GM11168 (cell line): Measurements from ENCODE around the gene SASH3.

ENCODE experiments used
- in situ Hi-C: fragments of 300-500 bp; cut with MboI; formaldehyde crosslinking; loops from one replicate; pipeline ENCODE4 v1.12.0; 2022; ENCODE audit warnings: low sequenced_read_pairs; ENCODE audit not compliant: unreplicated experiment

SASH3 gene

DNA sequence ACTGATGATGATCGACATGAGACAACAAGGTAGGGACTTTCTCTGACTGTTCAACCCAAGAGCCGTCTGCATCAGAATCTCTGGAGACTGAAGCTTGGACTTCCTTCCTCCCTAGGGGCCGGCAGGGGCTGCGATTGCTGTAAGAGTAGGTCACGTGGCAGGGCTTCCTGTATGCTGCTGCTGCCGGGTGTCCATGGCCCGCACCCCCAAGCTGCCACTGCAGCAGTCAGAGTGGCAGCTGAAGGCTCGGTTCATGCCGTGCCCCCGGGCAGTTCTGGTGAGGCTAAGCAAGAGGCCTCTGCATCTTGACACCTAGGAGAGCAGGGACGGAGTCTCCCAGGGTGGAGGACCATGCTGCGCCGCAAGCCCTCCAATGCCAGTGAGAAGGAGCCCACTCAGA, at the start of gene SASH3:
SASH3 (plus strand) TSS at position 203 of the 400 bp plus-strand sequence; CDS start at position 352, 149 bp downstream.
- in situ Hi-C loops, result no loop called here

DNA sequence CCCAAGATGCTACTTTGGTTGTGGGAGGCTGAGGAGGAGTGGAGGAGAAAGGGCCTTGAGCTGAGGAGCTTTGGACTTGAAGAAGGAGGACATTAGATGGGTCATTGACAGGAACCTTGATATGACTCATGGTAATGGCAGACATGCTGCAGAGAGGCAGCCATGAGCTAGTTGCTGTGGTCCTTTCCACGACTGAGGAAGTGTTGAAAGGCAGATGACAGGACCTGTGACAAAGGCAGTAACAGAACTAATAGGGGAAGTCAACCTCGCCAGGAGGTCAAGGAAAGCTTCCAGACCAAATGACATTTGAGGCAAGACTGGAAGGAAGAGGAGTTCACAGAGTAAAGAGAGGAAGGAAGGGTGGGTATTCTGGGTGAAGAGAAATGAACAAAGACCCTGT, 48.5 kb upstream of the SASH3 start:
- in situ Hi-C loops, result loop anchor here (25.0 kb wide), 1 partner anchor 119 kb away; no protein-coding TSS in a partner anchor

DNA sequence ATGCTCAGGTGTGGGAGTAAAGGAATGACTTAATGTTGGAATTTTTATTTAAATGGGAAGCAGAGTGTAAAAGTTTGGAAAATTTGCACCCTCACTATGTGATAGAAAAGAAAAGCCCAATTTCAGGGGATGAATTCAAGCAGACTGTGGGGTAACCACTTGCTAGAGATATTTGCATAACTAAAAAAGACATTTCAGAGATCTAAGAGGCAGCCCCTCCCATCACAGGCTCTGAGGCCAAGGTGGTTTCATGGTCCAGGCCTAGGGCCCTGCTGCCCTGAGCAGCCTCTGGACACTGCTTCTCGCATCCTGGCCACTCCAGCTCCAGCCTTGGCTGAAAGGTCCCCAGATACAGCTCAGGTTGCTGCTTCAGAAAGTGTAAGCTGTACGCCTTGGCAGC, 46.9 kb upstream of the SASH3 start:
- in situ Hi-C loops, result loop anchor here (25.0 kb wide), 1 partner anchor 121 kb away; no protein-coding TSS in a partner anchor

DNA sequence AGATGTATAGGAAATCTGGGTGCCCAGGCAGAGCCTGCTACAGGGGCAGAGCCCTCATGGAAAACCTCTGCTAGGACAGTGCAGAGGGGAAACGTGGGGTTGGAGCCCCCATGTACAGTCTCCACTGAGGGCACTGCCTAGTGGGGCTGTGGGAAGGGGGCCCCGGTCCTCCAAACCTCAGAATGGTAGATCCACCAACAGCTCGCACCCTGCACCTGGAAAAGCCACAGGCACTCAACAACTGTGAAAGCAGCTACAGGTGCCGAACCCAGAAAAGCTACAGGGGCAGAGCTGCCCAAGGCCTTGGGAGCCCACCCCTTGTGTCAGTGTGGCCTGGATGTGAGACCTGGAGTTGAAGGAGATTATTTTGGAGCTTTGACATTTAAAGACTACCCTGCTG, 46.4 kb upstream of the SASH3 start:
- in situ Hi-C loops, result loop anchor here (25.0 kb wide), 1 partner anchor 121 kb away; no protein-coding TSS in a partner anchor

GRCh38 chrX:129736491-129736890, 43.3 kb upstream of the SASH3 start:
- in situ Hi-C loops, result loop anchor here (25.0 kb wide), 1 partner anchor 124 kb away; no protein-coding TSS in a partner anchor

- in situ Hi-C loops, result loop anchor here (25.0 kb wide), 1 partner anchor 126 kb away; no protein-coding TSS in a partner anchor
Observed at GRCh38 chrX:129737916-129738315, 41.8 kb upstream of the SASH3 start.

DNA sequence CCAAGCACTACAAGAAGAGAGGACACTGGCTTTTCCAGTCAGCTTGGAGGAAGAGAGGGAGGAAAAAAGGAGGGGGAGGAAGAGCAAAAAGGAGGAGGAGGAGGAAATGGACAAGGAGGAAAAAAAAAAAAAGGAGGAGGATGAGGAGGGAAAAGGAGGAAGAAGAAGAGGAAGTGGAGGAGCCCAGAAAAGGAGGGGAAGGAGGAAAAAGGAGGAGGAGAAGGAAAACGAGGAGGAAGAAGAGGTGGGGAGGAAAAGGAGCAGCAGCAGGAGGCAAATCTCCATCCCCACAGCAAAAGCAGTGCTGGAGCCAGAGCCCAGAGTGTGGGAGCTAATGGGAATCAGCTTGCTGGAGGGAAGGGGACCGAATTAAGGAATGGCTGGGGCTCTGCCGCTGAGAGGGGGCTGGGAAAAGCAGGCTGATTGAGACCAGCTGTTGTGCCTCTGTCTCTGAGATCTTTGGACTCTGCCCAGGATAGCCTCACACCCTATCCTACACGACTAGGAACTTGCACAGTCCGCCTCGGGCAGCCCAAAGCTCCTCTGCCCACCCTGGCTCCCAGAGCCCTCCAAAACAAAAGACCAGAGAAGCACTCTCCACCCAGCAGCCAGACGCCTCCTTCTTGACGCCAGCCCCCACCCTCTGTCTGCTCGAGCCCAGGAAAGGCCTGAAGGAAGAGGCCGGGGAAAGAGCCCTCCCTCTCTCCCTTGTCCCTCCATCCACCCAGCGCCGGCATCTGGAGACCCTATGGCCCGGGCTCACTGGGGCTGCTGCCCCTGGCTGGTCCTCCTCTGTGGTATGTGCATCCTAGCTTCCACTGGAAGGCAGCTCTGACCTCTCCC, 41.1 kb upstream of the SASH3 start, which contains the start of gene XPNPEP2:
XPNPEP2 (plus strand) TSS at position 514 of the 843 bp plus-strand sequence; CDS start at position 749, 235 bp downstream.
- in situ Hi-C loops, result loop anchor here (25.0 kb wide), 1 partner anchor 126 kb away; no protein-coding TSS in a partner anchor

DNA sequence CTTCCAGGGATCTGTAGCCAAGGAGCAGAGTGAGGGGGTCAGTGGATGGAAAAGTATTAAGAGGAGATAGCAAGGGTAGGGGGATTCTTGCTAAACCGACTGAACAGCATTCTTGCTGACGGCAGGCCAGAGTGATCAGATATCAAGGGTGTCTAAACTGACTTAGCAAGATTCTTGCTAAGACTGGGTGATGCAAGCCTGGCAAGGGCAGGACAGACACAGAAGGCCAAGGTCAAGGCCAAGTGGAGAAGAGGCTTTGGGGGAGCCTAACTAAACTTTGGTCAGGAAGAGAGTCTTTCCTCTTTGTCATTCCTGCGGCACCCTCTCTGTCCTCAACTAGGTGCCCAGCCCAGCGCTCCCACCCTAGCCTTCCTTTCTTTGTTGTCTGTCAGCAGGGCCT, 40.2 kb upstream of the SASH3 start:
- in situ Hi-C loops, result loop anchor here (25.0 kb wide), 1 partner anchor 127 kb away; no protein-coding TSS in a partner anchor

GRCh38 chrX:129741880-129742758, 37.6 kb upstream of the SASH3 start:
- in situ Hi-C loops, result loop anchor here (25.0 kb wide), 1 partner anchor 130 kb away; no protein-coding TSS in a partner anchor

DNA sequence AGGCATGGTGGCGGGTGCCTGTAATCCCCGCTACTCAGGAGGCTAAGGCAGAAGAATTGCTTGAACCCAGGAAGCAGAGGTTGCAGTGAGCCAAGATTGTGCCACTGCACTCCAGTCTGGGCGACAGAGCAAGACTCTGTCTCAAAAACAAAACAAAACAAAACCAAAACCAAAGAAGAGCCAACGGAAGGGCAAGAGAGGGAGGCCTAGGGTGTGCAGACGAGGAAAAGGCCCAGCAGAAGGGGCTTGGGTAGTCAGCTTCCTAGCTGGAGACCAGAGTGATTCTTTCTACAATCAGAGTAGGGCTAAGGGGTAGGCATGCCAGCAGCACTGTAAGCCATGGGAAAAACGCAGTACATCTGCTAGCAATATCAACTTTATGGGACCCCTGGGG, 37.0 kb upstream of the SASH3 start:
- in situ Hi-C loops, result loop anchor here (25.0 kb wide), 1 partner anchor 130 kb away; no protein-coding TSS in a partner anchor

GRCh38 chrX:129743821-129744220, 35.9 kb upstream of the SASH3 start:
- in situ Hi-C loops, result loop anchor here (25.0 kb wide), 1 partner anchor 132 kb away; no protein-coding TSS in a partner anchor

GRCh38 chrX:129744861-129745321, 34.9 kb upstream of the SASH3 start:
- in situ Hi-C loops, result loop anchor here (25.0 kb wide), 1 partner anchor 133 kb away; no protein-coding TSS in a partner anchor

- in situ Hi-C loops, result loop anchor here (25.0 kb wide), 1 partner anchor 135 kb away; no protein-coding TSS in a partner anchor
Observed at GRCh38 chrX:129746557-129747470, 32.9 kb upstream of the SASH3 start.

GRCh38 chrX:129747533-129747932, 32.2 kb upstream of the SASH3 start:
- in situ Hi-C loops, result loop anchor here (25.0 kb wide), 1 partner anchor 135 kb away; no protein-coding TSS in a partner anchor

DNA sequence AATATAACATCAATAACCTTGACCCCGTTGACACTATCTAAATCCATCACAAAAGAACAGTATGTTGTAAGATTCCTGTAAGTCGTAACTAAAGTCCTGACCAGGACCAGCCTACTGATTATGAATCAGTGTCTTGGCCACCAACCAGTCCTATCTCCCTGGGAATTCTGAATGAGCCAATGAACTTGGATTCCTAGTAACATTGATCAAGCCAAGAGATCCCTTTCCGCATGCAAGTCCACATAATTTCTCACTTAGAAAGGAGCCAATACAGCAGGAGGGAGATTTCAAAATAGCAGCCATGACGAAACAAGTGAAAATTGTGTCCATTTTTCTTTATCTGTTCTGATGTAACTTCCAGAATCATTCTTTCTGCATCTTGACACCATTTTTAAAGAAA, 31.4 kb upstream of the SASH3 start:
- in situ Hi-C loops, result loop anchor here (25.0 kb wide), 1 partner anchor 136 kb away; no protein-coding TSS in a partner anchor

GRCh38 chrX:129749069-129749468, 30.7 kb upstream of the SASH3 start:
- in situ Hi-C loops, result loop anchor here (25.0 kb wide), 1 partner anchor 137 kb away; no protein-coding TSS in a partner anchor

DNA sequence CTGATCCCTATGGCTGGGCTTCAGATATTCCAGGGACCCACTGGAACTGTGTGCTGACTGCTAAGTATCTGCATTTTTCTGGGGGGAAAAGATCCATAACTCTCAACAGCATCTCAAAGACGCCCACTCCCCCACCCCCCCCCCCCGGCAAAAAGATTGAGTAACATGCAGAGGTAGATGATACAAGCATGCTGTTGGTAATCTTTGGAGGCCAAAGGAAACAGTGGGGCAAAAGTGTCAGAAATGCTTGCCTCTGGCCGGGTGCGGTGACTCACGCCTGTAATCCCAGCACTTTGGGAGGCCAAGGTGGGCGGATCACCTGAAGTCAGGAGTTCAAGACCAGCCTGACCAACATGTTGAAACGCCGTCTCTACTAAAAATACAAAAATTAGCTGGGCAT, 28.8 kb upstream of the SASH3 start:
- in situ Hi-C loops, result no loop called here
